ENCODE measurements around the gene DOCK2.

DNA sequence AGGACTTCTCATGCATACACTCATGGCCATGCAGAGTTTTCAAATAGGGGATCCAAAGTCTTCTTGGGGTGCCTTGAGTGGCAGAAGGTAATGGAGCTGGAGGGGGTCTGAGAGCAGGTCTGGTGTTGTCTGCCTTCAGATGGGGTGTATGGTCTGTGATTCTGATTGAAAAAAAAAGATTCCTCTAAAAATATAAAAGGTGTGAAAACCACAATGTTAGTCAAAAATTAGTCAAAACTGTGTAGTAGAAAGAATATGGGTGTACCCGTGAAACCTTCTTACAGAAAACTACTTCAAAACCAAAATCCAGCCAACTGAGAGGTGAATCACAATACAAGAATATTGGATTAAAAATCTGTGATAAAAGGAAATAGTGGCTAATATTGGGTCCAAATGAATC lies 20.1 kb downstream of the DOCK2 start:
- TF ChIP-seq, protein P1, sequence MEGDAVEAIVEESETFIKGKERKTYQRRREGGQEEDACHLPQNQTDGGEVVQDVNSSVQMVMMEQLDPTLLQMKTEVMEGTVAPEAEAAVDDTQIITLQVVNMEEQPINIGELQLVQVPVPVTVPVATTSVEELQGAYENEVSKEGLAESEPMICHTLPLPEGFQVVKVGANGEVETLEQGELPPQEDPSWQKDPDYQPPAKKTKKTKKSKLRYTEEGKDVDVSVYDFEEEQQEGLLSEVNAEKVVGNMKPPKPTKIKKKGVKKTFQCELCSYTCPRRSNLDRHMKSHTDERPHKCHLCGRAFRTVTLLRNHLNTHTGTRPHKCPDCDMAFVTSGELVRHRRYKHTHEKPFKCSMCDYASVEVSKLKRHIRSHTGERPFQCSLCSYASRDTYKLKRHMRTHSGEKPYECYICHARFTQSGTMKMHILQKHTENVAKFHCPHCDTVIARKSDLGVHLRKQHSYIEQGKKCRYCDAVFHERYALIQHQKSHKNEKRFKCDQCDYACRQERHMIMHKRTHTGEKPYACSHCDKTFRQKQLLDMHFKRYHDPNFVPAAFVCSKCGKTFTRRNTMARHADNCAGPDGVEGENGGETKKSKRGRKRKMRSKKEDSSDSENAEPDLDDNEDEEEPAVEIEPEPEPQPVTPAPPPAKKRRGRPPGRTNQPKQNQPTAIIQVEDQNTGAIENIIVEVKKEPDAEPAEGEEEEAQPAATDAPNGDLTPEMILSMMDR (IDR thresholded peaks at IDR 0.05): no peak
- no peak for TF ChIP-seq POLR2A (IDR thresholded peaks at IDR 0.05)

All from upper lobe of left lung (tissue), 4 donors.